Measurements from ENCODE around the gene HAL. TPM values are rescaled to one million over a fixed set of nuclear protein-coding genes. Genes with fewer than 3 reads are reported as not detected.

Gene HAL
- total and polyA plus RNA-seq, 2 of the 8 experiments (the other 6 are each of a cell fraction or from before 2014, with no cell fraction given), result 0.12 to 0.17 TPM

DNA sequence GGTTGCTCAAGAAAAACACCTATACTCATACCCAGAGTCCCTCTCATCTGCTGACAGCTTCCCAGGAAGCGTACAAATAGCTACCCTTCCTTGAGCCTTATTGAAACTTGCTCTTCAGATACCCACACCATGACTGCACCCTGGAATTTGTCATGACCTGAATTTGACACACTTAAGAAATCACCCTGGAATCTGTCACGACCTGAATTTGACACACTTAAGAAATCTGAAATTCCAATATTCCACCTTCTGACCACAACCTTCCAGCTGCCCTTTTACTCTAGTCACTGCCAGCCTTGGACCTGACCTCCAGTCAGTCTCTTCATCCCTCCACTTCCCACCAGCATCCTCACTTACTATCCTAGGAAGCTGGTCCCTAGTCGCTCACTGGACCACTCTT, 1.1 kb upstream of the HAL start:
- H3K27ac ChIP-seq (ENCODE audit: low read depth, low read length), result no peak overlapping the region
- H2BK20ac ChIP-seq (ENCODE audit: low read length), result no peak overlapping the region
- no peaks in the 10 kb centered on the region for H3K23me2 ChIP-seq (ENCODE audit: low read depth, low read length)
- no peak overlapping the region for H4K8ac ChIP-seq (ENCODE audit: extremely low read depth, insufficient read depth, low read length)
- H3K4me2 ChIP-seq (ENCODE audit: insufficient read depth in 1 of 2, low read depth in 2 of 2, low read length in 2 of 2), result no peak overlapping the region
- WGBS, 2 experiments (ENCODE audit: extremely low coverage in 1 of 2, insufficient coverage in 1 of 2, insufficient read length in 1 of 2, insufficient replicate concordance in 2 of 2, low coverage in 1 of 2, low lambda C conversion rate in 2 of 2, missing lambda C conversion rate in 1 of 2), result 100% methylated on average over 3 of the region's 3 CpGs; no CpG with 5 or more reads in 1 of the 2 experiments
- POLR2A ChIA-PET (ENCODE audit: partially characterized antibody), result interaction anchor here (1.1 to 1.4 kb wide), 2 partner anchors 9 to 20 kb away, joined by 3 read pairs; no protein-coding TSS in a partner anchor
- DNase-seq (ENCODE audit: low read depth in 1 of 2, low spot score in 2 of 2) (no peak), FAIRE-seq (no peak)
- H2AFZ ChIP-seq (ENCODE audit: low read length), result no peak overlapping the region
- H3K27me3 ChIP-seq (replicated peaks in 1 of 4; ENCODE audit: control insufficient read depth in 3 of 4, extremely low read depth in 1 of 4, insufficient read depth in 3 of 4, low read length in 3 of 4), result no peaks in the 10 kb centered on the region
- H2BK15ac ChIP-seq (ENCODE audit: low read length), result no peak overlapping the region; the same call in 1 of the 2 replicates
- CTCF ChIA-PET (ENCODE audit: partially characterized antibody), result interaction anchor here (0.6 to 8.7 kb wide), 9 partner anchors 9 to 237 kb away, joined by 3 to 149 read pairs (median 5); partner anchors contain the start of gene CCDC38
- no peak overlapping the region for H4K5ac ChIP-seq (ENCODE audit: insufficient read length, low read depth, low read length)
- no peak overlapping the region for H3K23ac ChIP-seq (ENCODE audit: insufficient read length)
- no peak overlapping the region for H3K56ac ChIP-seq (replicated peaks; ENCODE audit: insufficient read length, low read depth, low read length)
- H3K4ac ChIP-seq (replicated peaks; ENCODE audit: insufficient read length, low read depth, low read length), result no peak overlapping the region
- no peak overlapping the region for H3K14ac ChIP-seq (ENCODE audit: insufficient read length)
- H3K4me3 ChIP-seq (ENCODE audit: extremely low read depth in 1 of 4, insufficient read depth in 2 of 4, low read depth in 3 of 4, low read length in 4 of 4), result no peak overlapping the region
- no peak overlapping the region for H4K91ac ChIP-seq (replicated peaks; ENCODE audit: insufficient read length, low read length)
- no peak overlapping the region for H3K18ac ChIP-seq (ENCODE audit: extremely low read depth, low read length)
- H2BK5ac ChIP-seq (ENCODE audit: low read depth, low read length), result no peak overlapping the region
- no peaks in the 10 kb centered on the region for H3K79me1 ChIP-seq (ENCODE audit: low read depth, low read length)
- no peak overlapping the region for H2BK12ac ChIP-seq (ENCODE audit: low read depth, low read length)
- H2BK120ac ChIP-seq (replicated peaks; ENCODE audit: low read depth, low read length), result no peak overlapping the region
- no peak overlapping the region for H3K9ac ChIP-seq (replicated peaks in 1 of 4; ENCODE audit: extremely low read depth in 1 of 4, low read depth in 3 of 4, low read length in 3 of 4)
- H3K79me2 ChIP-seq (ENCODE audit: control insufficient read depth in 1 of 2, insufficient read depth in 2 of 2, low read length in 2 of 2), result no peaks in the 10 kb centered on the region
- H4K20me1 ChIP-seq (replicated peaks in 1 of 2; ENCODE audit: control insufficient read depth in 1 of 2, insufficient read depth in 2 of 2, low read length in 2 of 2), result no peaks in the 10 kb centered on the region
- no peak overlapping the region for H2AK5ac ChIP-seq (ENCODE audit: low read depth, low read length)
- H3K4me1 ChIP-seq (replicated peaks in 1 of 4; ENCODE audit: control insufficient read depth in 3 of 4, insufficient read depth in 4 of 4, low read length in 3 of 4), result peaks cover 0 to 3% (median 0%) of the 10 kb centered on the region in 4 experiments; a peak in 1 of 7 replicates
- no peaks in the 10 kb centered on the region for H3K9me3 ChIP-seq (ENCODE audit: insufficient read depth in 2 of 2, low read depth in 1 of 2, low read length in 1 of 2)
- H3K36me3 ChIP-seq (ENCODE audit: control insufficient read depth in 2 of 4, insufficient read depth in 4 of 4, low read length in 3 of 4), result peaks cover 0 to 18% (median 1%) of the 10 kb centered on the region in 4 experiments; a peak in 3 of 8 replicates
- no peak for TF ChIP-seq JUN (IDR thresholded peaks at IDR 0.05; ENCODE audit: low read depth, low read length)
- no peak for TF ChIP-seq EZH2 (IDR thresholded peaks at IDR 0.05; ENCODE audit: low read depth, low read length, severe bottlenecking)
- no peak for TF ChIP-seq NANOG (IDR thresholded peaks at IDR 0.05; ENCODE audit: insufficient read depth, low read depth, low read length, poor library complexity, severe bottlenecking)
- TF ChIP-seq POLR2A (IDR thresholded peaks at IDR 0.05; ENCODE audit: control extremely low read depth in 1 of 2, low read depth in 2 of 2, low read length in 2 of 2), result no peak
- no peak for TF ChIP-seq JUND (IDR thresholded peaks at IDR 0.05; ENCODE audit: low read length)
- no peak for TF ChIP-seq CTBP2 (IDR thresholded peaks at IDR 0.05; ENCODE audit: borderline replicate concordance, insufficient read depth, insufficient read length, low read length)
